Mucosa of stomach (tissue), 1 donor: Measurements from ENCODE around the gene OR10K1.

Experiments
- H3K27me3 ChIP-seq: one replicate; pipeline ENCODE4 v1.7.0; 2013; ENCODE audit warnings: mild to moderate bottlenecking, low read length; ENCODE audit not compliant: control insufficient read depth, insufficient read depth
- H3K36me3 ChIP-seq: one replicate; pipeline ENCODE4 v1.7.0; 2013; ENCODE audit warnings: low read length; ENCODE audit not compliant: control insufficient read depth, insufficient read depth
- H3K4me1 ChIP-seq: one replicate; pipeline ENCODE4 v1.7.0; 2013; ENCODE audit warnings: mild to moderate bottlenecking, low read length; ENCODE audit not compliant: control insufficient read depth, insufficient read depth
- H3K4me3 ChIP-seq: one replicate; pipeline ENCODE4 v1.7.0; 2013; ENCODE audit warnings: low read length
- H3K9ac ChIP-seq: one replicate; pipeline ENCODE4 v1.7.0; 2013; ENCODE audit warnings: mild to moderate bottlenecking, low read length, moderate library complexity
- H3K9me3 ChIP-seq: one replicate; pipeline ENCODE4 v1.7.0; 2013; ENCODE audit warnings: mild to moderate bottlenecking, low read length, moderate library complexity; ENCODE audit not compliant: control insufficient read depth
- donor health status: Pancreatic carcinoma.

OR10K1 gene

DNA sequence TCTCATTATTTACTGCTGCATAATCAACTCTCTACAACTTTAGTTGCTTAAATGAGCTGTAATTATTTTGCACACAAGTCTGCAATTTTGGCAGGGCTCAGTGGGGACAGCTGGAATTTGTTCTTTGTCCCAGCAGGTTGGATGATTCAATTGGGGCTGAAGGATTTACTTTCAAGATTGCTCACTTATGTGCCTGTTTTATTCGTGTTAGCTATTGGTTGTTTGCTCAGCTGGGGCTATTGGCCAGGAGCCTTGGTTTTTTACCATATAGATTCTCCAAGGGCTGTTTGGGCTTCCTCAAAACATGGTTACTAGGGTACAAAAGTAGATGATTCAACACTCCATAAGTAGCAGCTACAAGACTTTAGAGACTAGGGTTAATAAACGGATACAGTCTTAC is 23.8 kb downstream of the OR10K1 start:
- Histone ChIP-seq H3K9ac (no peak overlapping the region), H3K36me3 (no peaks in the 10 kb centered on the region), H3K4me1 (no peaks in the 10 kb centered on the region), H3K27me3 (no peaks in the 10 kb centered on the region), H3K4me3 (no peak overlapping the region), H3K9me3 (no peaks in the 10 kb centered on the region)

DNA sequence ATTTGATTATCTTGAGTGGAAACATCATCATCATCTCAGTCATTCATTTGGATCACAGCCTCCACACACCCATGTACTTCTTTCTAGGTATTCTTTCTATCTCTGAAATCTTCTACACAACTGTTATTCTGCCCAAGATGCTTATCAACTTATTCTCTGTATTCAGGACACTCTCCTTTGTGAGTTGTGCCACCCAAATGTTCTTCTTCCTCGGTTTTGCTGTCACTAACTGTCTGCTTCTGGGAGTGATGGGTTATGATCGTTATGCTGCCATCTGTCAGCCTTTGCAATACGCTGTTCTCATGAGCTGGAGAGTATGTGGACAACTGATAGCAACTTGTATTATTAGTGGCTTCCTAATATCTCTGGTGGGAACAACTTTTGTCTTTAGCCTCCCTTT is 29.7 kb downstream of the OR10K1 start:
- Histone ChIP-seq H3K9me3 (no peaks in the 10 kb centered on the region), H3K27me3 (no peaks in the 10 kb centered on the region), H3K9ac (no peak overlapping the region), H3K36me3 (no peaks in the 10 kb centered on the region), H3K4me1 (no peaks in the 10 kb centered on the region), H3K4me3 (no peak overlapping the region)

DNA sequence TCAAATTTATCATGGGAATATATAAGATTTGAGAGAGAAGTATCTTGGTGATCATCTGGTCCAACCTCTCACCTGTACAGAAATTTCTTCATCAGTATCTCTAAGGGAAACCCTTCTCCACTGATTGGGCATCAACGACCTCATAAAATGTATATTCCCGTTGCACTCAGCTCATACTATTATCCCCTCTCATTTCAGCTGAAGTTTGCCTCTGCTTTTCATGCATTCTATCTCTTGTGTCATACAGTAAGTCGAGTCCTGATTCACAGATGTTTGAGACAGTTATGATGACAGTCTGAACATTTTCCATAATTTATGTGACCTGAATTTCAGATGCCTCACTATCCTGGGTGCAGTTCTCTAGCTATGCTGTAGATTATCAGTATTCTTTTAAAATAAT is 31.4 kb downstream of the OR10K1 start:
- Histone ChIP-seq H3K4me1 (no peaks in the 10 kb centered on the region), H3K4me3 (no peak overlapping the region), H3K9ac (no peak overlapping the region), H3K9me3 (no peaks in the 10 kb centered on the region), H3K36me3 (no peaks in the 10 kb centered on the region), H3K27me3 (no peaks in the 10 kb centered on the region)

DNA sequence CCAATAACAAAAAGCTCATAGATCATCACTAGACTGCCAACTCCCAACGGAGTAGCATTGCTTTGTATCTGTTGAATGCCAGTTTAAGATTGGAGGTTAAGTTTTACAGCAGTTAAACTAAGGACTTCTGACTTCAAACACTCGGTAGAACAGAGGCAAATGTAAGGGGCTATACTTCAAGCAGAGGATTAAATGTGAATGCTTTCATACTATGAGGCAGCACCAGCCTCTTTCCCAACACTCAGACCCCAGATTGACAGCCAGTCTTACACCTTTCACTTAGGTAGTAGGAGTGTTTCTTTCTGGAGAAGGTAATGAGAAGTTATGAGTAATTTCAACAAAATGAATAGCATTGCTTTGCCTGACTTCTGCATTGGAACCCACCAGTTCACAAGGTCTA is 33.2 kb downstream of the OR10K1 start:
- H3K9ac ChIP-seq, result no peak overlapping the region
- H3K27me3 ChIP-seq, result no peaks in the 10 kb centered on the region
- H3K4me3 ChIP-seq, result no peak overlapping the region
- no peaks in the 10 kb centered on the region for H3K9me3 ChIP-seq
- H3K36me3 ChIP-seq, result no peaks in the 10 kb centered on the region
- no peaks in the 10 kb centered on the region for H3K4me1 ChIP-seq

DNA sequence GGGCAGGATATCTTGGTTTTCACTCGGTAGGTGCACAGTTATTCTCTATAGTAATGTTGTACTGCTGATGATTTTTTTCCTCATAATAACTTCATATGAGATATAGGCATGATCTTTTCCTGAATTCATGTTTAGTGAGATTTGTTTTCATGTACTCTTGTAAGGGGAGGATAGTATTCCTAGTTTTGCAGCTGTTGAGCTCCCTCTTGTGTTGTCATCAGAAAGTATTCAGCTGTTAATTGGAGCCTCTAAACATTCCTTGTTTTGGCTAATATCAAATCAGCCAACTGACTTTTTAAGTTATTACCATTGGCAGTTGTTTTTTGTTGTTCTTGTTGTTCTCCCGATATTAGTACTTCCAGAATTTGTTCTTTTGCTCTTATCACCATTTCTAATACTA is 34.7 kb downstream of the OR10K1 start:
- H3K4me1 ChIP-seq, result no peaks in the 10 kb centered on the region
- H3K9ac ChIP-seq, result no peak overlapping the region
- no peaks in the 10 kb centered on the region for H3K36me3 ChIP-seq
- H3K9me3 ChIP-seq, result no peaks in the 10 kb centered on the region
- H3K27me3 ChIP-seq, result no peaks in the 10 kb centered on the region
- no peak overlapping the region for H3K4me3 ChIP-seq

DNA sequence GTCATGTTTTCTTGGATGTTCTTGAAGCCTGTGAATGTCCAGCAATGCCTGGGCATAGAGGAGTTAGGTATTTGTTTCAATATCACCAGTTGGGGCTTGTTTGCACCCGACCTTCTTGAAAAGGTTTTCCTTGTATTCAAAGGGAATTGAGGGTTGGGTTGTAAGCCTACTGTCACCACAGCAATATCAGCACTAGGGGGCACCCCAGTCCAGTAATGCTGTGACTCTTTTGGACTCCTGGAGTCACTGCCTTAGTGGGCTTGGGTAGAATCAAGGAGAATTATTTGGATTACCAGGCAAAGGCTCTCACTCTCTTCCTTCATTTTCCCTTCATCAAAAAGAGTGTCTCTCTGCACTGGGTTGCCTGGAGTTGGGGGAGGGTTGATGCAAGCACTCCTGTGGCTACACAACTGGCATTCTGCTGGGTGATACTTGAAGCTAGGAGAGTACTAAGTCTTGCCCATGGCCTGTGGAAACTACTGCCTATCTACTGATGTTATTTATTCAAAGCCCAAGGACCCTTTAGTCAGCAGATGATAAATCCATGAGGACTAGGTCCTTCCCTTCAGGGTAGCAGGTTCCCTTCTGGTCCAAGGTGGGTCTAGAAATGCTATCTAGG is 44.8 kb downstream of the OR10K1 start:
- Histone ChIP-seq H3K27me3 (no peaks in the 10 kb centered on the region), H3K9ac (no peak overlapping the region), H3K9me3 (no peaks in the 10 kb centered on the region), H3K4me1 (no peaks in the 10 kb centered on the region), H3K36me3 (no peaks in the 10 kb centered on the region), H3K4me3 (no peak overlapping the region)

DNA sequence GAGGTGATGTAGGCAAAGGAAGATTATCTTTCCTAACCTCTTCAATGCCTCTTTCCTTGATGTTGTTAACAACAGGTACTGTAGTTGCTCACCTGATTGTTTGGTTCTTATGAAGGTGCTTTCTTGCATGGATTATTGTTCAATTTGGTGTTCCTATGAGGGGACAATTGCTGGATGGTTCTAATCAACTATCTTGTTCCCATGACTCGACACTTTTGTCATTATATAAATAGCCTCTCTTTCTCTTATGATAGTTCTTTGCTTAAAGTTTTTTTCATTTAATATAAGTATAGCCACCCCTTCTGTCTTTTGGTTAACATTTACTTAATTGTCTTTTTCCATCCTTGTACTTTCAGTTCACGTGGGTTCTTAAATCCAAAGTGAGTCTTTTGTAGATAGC is 45.9 kb downstream of the OR10K1 start:
- Histone ChIP-seq H3K36me3 (no peaks in the 10 kb centered on the region), H3K9me3 (no peaks in the 10 kb centered on the region), H3K9ac (no peak overlapping the region), H3K4me3 (no peak overlapping the region), H3K27me3 (no peaks in the 10 kb centered on the region), H3K4me1 (no peaks in the 10 kb centered on the region)

DNA sequence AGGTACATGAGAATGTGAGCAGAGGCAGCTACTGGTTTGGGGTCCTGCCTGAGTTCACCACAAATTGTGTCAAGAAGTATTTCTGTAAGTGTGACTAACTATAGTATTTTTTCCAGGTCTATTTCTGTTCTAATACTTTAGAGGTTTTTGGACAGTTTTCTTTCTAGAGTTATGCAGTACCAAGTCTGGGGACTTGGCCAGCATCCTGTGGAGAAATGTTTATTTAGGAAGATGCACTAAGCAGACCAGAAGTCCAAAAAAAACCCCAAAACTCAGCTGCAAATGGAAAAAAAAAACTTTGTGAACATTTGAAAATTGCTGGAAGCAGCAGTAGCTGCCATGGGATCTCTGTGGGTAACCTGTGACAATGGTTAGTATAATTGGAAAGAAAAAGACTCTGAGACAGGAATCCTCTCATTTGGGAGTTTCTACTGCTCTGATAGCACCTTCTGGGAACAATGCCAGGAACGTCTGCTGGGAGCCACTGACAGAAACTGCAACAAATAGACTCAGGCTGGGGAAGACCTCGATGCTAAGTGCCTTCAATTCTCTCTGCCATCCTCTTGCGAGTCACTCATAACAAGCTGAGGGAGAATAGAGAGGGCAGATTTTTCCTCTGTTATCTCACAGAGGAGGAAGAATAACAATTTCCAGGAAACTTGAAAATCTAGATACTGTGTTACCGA is 48.0 kb downstream of the OR10K1 start:
- Histone ChIP-seq H3K36me3 (no peaks in the 10 kb centered on the region), H3K4me3 (no peak overlapping the region), H3K4me1 (no peaks in the 10 kb centered on the region), H3K9me3 (no peaks in the 10 kb centered on the region), H3K9ac (no peak overlapping the region), H3K27me3 (no peaks in the 10 kb centered on the region)

DNA sequence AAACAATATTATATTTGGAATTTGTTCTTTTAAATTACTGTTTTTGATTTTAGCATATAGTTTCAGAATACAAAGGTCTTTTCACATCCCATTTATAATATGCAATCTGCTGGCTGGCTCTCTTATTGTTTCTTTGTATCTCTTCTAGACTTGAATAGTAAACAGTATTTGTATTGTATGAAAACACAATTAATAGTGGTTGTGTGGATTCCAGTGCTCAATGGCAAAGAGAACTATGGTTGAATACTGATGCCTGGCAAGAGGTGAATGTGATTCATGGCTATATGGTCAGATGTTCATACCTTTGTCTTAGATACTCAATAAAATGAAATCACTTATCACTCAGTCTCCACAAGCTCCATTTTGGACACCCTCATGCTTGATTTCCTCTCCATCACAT is 55.3 kb downstream of the OR10K1 start:
- Histone ChIP-seq H3K9me3 (no peaks in the 10 kb centered on the region), H3K9ac (no peak overlapping the region), H3K4me3 (no peak overlapping the region), H3K4me1 (no peaks in the 10 kb centered on the region), H3K36me3 (no peaks in the 10 kb centered on the region), H3K27me3 (no peaks in the 10 kb centered on the region)
